GM10266 (cell line): ENCODE data around the gene CARD10.

Experiments
- DNase-seq: peaks from one replicate; pipeline ENCODE4 v3.0.0; 2012; ENCODE audit errors: extremely low spot score
- CTCF ChIP-seq: IDR thresholded peaks from 2 replicates; pipeline ENCODE4 v1.5.1; 2012; ENCODE audit warnings: mild to moderate bottlenecking, low read depth; ENCODE audit not compliant: control insufficient read depth, insufficient read depth; ENCODE audit errors: missing control alignments

Gene CARD10

GRCh38 chr22:37518509-37519267, 527 bp downstream of the CARD10 start:
- DNase-seq = no peak
- no peak for TF ChIP-seq CTCF

GRCh38 chr22:37517826-37518450, 1.3 kb downstream of the CARD10 start:
- no peak for TF ChIP-seq CTCF
- DNase-seq = no peak

- TF ChIP-seq CTCF = no peak
- no peak for DNase-seq
These were observed 2.8 kb downstream of the CARD10 start for GRCh38 chr22:37516456-37516855.

- TF ChIP-seq CTCF = no peak
These were observed 3.3 kb downstream of the CARD10 start for GRCh38 chr22:37515901-37516300.

GRCh38 chr22:37514526-37515051, 4.6 kb downstream of the CARD10 start:
- no peak for DNase-seq
- no peak for TF ChIP-seq CTCF

More at GRCh38 chr22:37515901-37516300, 3.3 kb downstream of the CARD10 start:
- DNase-seq = no peak

- DNase-seq = no peak
- no peak for TF ChIP-seq CTCF
These were observed 7.7 kb downstream of the CARD10 start for GRCh38 chr22:37511395-37512104.
